ENCODE results near the gene RASD2. TPM values are rescaled to one million over a fixed set of nuclear protein-coding genes. Genes with fewer than 3 reads are reported as not detected.

Gene RASD2
- total RNA-seq, 2 donors from 2014 or later, result 12.9 to 24.5 TPM

DNA sequence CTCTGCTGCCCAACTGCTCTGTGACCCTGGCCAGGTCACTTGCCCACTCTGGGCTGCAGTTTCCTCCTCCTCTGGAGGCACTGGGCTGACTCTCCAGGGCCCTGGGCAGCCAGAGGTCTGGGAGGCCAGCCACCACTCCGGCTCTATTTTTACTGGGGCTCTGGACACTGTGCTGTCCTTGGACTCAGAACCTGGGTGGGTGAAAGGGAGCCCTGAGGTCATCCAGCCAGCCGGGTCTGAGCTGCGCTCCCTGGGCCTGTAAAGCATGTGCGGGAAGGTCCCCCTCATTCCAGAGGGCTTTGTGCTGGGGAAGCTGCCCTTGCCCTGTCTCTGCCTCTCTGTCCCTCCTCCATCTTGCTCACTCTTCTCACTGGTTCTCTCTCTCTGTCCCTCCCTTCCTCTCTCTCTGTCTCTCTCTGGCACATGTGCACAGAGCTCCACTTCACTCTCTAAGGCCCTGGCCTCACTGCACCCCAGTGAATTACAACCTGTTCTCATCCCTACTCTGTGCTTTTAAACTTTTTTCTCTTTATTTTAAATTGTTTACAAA lies 51.9 kb downstream of the RASD2 start:
- no peak for DNase-seq
- intact Hi-C loops (cut with DNase I, micrococcal nuclease), result no loop called here
- no peak for ATAC-seq

DNA sequence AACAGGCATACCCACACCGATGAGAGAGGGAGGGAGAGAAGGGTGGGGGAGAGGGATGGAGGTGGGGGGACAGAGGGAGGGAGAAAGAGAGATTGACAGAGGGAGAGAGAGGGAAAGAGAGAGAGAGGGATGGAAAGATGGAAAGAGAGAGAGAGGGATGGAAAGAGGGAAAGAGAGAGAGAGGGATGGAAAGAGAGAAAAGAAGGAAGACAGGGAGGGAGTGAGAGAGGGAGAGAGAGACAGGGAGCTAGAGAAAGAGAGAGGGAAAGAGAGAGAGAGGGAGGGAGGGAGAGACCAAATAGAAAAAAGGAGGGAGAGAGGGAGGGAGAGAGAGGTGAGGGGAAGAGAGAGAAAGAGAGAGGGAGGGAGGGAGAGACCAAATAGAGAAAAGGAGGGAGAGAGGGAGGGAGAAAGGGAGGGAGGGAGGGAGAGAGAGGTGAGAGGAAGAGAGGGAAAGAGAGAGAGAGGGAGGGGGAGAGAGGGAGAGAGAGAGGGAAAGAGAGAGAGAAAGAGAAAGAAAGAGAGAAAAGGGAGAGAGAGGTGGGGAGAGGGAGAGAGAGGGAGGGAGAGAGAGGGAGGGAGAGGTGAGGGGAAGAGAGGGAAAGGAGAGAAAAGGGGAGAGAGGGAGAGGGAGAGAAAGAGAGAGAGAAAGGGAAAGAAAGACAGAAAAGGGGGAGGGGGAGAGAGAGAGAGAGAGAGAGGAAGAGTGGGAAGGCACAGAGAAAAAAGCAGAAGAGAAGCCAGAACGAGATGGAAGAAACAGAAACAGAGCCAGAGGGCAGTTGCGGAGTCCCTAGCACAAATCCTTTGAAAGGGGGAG lies 52.6 kb downstream of the RASD2 start:
- intact Hi-C loops (cut with DNase I, micrococcal nuclease), result no loop called here
- ATAC-seq (no peak), DNase-seq (no peak)

DNA sequence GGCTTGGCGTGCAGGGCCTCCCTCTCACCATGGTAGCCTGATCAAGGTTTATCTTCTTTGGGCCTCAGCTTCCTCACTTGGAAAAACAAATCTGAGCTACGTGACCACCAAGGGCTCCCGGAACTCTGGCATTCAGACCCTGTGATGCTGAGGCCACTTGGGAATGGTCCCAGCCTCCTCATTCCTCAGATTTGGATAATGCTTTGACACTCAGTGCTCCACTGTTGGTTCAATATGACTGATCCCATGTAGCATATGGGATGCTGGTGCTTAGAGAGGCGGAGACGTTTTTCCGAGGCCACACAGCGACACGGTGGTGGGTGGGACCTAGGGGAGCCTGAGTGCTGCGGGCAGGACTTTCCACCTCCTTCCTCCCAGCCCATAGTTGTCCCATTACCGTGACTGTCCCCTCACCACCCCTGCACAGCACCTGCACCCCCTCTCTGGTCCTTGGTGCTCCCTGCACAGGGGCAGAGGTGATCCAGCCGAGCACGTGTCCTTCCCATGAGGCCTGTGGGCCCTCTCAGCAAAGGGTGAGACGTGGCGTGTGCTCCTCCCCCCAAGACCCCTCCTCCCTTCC lies 53.4 kb downstream of the RASD2 start:
- no peak for DNase-seq
- intact Hi-C loops (cut with DNase I, micrococcal nuclease), result no loop called here
- ATAC-seq, result no peak

DNA sequence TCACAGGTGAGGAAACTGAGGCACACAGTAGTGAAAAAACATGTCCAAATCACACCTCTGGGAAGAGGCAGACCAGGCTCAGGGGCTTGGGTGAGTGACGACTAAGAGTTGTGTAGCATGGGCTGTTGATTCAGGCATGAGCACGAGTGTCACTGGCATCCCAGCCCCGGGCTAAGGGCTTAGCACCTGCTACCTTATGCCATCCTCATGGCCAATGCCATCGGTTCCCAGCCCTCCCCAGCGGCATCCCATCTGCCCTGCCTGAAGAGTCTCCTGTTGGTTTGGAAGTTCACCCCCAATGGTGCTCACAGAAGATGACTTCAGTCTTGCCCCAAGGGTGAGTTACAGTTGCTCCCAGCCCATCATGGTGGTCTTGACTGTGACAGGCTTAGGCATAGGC lies 54.1 kb downstream of the RASD2 start:
- ATAC-seq, result no peak
- intact Hi-C loops (cut with DNase I, micrococcal nuclease), result no loop called here
- no peak for DNase-seq

DNA sequence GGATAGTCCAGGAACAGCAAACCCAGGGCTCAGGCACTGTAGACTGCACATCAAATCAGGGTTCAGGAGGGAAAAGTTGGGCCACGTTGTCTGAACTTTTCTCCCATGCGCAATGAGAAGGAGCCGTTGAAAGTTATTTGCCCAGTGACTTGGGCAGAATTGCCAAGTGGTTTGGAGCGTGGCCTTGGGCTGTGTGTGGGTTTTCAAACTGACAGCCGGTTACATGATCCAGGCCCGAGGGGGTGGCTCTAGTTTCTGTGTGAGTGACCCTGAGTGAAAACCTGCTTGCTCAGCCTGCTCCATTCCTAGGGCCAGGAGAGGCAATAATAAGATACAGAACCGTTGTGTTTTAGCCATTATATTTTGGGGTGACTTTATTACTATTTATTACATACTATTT lies 56.2 kb downstream of the RASD2 start:
- intact Hi-C loops (cut with DNase I, micrococcal nuclease), result no loop called here
- ATAC-seq (no peak), DNase-seq (peak in 1 of 2 donors; percentile 74)

DNA sequence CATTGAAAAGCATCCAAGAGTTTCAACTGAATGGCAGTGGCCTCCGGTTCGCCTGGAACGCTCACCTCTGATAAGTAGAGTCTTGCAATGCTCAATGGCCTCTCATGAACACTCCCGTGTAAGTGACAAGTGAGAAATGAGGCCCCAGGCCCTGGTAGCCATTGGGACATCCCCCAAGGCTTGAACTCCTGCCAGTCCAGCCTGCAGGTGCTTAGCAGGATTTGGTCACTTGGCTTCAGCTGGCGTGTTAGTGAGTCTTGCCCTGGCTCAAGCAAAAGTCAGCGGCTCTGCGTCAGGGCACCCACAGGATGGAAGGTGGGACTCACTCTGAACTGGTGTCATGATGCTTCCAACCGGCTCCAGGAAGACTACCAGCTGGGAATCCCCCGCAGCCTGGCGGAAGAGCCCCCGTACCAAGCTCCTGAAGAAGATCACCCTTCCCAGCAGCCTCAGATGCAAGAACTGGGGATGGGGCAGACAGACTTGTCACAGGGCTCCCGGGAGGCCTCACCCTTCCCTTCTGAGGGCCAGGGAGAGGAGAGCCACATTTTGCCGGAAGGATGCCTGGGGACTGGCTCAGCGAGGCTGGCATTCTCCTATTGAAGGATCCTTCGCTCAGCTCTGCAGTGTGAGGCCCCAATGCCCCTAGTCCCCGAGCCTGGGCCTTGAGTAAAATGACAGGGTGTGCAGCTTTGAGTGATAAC lies 57.2 kb downstream of the RASD2 start:
- no peak for DNase-seq
- intact Hi-C loops (cut with DNase I, micrococcal nuclease), result no loop called here
- no peak for ATAC-seq

DNA sequence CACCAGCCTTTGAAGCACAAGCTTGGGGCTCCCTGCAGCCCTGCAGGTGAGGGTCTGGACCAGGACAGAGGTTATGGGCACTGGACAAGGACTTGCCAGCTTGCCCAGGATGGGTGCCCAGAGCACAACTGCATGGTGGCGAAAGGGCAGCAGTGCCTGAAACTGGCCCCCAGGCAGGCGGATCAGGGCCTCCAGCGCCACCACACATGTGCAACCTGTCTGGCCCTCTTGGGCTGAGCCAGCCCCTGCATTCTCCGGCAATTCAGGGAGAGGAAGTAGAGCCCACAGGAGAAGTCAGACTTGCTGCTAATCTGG lies 57.7 kb downstream of the RASD2 start:
- DNase-seq, result no peak
- ATAC-seq, result no peak
- intact Hi-C loops (cut with DNase I, micrococcal nuclease), result no loop called here

DNA sequence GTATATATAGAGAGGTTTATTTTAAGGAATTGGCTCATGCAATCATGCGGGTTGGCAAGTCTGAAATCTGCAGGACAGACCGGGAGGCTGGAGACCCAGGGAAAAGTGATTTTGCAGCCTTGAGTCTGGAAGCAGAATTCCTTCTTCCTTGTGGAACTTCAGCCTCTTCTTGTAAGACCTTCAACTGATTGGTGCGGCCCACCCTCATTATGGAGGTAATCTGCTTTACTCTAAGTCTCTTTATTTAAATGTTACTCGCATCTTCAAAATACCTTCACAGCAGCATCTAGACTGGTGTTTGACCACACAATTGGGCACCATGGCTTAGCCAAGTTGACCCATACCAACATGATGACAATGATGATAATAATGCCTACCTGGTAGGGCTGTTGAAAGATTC lies 58.7 kb downstream of the RASD2 start:
- intact Hi-C loops (cut with DNase I, micrococcal nuclease), result no loop called here

DNA sequence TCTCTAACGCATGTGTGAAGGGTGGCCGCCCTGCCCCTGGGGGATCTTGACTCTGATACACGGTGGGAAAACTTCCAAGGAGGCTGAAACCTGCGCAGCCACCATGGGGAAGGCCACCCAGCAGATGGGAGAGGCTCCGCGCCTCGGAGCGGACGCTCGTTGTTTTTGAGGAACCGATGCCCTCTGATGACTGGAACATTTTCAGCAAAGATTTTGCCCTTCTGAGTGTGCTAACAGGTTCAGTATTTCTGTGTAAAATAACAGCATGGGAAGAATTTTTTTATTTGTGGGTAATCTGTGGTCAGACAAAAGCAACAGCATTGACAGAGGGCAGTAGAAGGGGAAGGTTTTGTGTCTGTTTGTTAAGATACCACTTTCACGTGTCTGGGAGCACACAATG lies 59.8 kb downstream of the RASD2 start:
- no peak for ATAC-seq
- no peak for DNase-seq
- intact Hi-C loops (cut with DNase I, micrococcal nuclease), result no loop called here

More for the DNA sequence above, 58.7 kb downstream of the RASD2 start:
- no peak for ATAC-seq
- DNase-seq, result no peak

DNA sequence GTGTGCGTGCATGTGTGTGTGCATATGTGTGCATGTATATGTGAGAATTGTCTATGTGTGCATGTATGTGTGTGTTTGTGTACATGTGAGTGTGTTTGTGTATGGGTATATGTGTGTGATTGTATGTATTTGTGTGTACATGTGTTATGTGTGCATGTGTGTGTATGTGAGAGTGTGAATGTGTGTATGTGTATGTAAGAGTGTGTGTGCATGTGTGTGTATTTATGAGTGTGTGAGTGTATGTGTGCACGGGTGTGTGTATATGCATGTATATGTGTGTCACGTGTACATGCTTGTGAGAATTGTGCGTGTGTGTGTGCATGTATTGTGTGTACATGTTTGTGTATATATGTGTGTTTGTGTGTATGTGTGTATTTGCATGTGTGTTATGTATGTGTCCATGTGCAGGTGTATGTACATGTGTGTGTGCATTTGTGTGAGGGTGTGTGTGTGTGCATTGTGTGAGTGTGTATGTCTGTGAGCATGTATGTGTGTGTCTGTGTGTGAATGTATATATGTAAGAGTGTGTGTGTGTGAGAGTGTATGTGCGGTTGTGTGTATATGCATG lies 60.5 kb downstream of the RASD2 start:
- intact Hi-C loops (cut with DNase I, micrococcal nuclease), result no loop called here
- ATAC-seq (no peak), DNase-seq (no peak)

DNA sequence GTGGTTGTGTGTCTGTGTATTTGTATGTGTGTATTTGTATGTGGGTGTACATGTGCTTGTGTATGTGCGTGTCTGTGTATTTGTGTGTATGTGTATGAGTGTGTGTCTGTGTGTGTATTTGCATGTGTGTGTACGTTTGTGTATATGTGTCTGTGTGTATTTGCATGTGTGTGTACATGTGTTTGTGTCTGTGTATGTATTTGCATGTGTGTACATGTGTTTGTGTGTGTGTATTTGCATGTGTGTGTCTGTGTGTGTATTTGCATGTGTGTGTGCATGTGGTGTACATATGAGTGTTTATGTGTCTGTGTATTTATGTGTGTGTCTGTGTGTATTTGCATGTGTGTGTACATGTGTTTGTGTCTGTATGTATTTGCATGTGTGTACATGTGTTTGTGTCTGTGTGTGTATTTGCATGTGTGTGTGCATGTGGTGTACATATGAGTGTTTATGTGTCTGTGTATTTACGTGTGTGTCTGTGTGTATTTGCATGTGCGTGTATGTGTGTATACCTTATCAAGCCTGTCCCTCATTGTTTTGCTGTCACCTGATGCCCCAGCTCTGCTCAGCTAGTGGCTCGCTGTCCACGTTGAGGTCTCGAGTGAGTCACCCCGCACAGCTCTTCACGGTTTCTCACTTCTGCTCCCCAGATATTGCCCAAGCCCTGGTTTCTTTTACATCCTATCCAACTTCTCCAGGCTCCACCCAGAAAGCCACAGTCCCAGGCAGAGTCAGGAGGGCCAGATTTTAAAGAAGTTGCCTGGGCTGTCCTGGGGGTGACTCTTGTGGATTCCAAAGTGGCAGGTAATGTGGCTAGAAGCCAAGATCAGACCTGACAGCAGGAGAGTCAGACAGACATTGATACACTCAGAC lies 61.3 kb downstream of the RASD2 start:
- DNase-seq (no peak), ATAC-seq (no peak)
- intact Hi-C loops (cut with DNase I, micrococcal nuclease), result no loop called here

Other genes starting within 250 kb of the RASD2 start
- 10 to 100 TPM; 62.4 to 63.2 TPM for gene TOM1, start 240.9 kb upstream of the RASD2 start, total RNA-seq
- 10 to 100 TPM; 29.5 to 52.3 TPM for gene HMOX1, start 159.7 kb upstream of the RASD2 start, total RNA-seq
- gene MCM5, start 140.7 kb upstream of the RASD2 start, total RNA-seq, result 10 to 100 TPM; 17.2 to 32.0 TPM
- gene MB, start 76.5 kb downstream of the RASD2 start, total RNA-seq, result 10 to 100 TPM in 1 of 2 donors, 1 to 10 TPM in 1; 8.4 to 12.8 TPM
- gene APOL6, start 107.6 kb downstream of the RASD2 start, total RNA-seq, result 10 to 100 TPM; 34.0 to 51.4 TPM
- gene APOL5, start 177.0 kb downstream of the RASD2 start, total RNA-seq, result not detected